ENCODE results near the gene NPAS2.

Gene NPAS2

GRCh38 chr2:100891906-100892642 is 72.1 kb downstream of the NPAS2 start:
- TF ChIP-seq CTCF (IDR thresholded peaks at IDR 0.05; ENCODE audit: extremely low read depth, insufficient read depth, missing control alignments) = no peak
- no peak for DNase-seq (ENCODE audit: low spot score)
- in situ Hi-C loops (cut with MboI; ENCODE audit: low pct_unique_long_range_greater_than_20kb, low sequenced_read_pairs, unreplicated experiment) = no loop called here

- no peak for DNase-seq (ENCODE audit: low spot score)
- in situ Hi-C loops (cut with MboI; ENCODE audit: low pct_unique_long_range_greater_than_20kb, low sequenced_read_pairs, unreplicated experiment) = no loop called here
- TF ChIP-seq CTCF (IDR thresholded peaks at IDR 0.05; ENCODE audit: extremely low read depth, insufficient read depth, missing control alignments) = no peak
Observed at GRCh38 chr2:100893392-100894104, 73.6 kb downstream of the NPAS2 start.

GRCh38 chr2:100894105-100894795 is 74.3 kb downstream of the NPAS2 start:
- in situ Hi-C loops (cut with MboI; ENCODE audit: low pct_unique_long_range_greater_than_20kb, low sequenced_read_pairs, unreplicated experiment) = no loop called here
- no peak for DNase-seq (ENCODE audit: low spot score)
- TF ChIP-seq CTCF (IDR thresholded peaks at IDR 0.05; ENCODE audit: extremely low read depth, insufficient read depth, missing control alignments) = no peak

GRCh38 chr2:100894796-100895156 is 74.8 kb downstream of the NPAS2 start:
- in situ Hi-C loops (cut with MboI; ENCODE audit: low pct_unique_long_range_greater_than_20kb, low sequenced_read_pairs, unreplicated experiment) = no loop called here
- no peak for TF ChIP-seq CTCF (IDR thresholded peaks at IDR 0.05; ENCODE audit: extremely low read depth, insufficient read depth, missing control alignments)
- DNase-seq (ENCODE audit: low spot score) = no peak

GRCh38 chr2:100895402-100895801 is 75.5 kb downstream of the NPAS2 start:
- DNase-seq (ENCODE audit: low spot score) = no peak
- in situ Hi-C loops (cut with MboI; ENCODE audit: low pct_unique_long_range_greater_than_20kb, low sequenced_read_pairs, unreplicated experiment) = no loop called here
- TF ChIP-seq CTCF (IDR thresholded peaks at IDR 0.05; ENCODE audit: extremely low read depth, insufficient read depth, missing control alignments) = no peak

- DNase-seq (ENCODE audit: low spot score) = no peak
- in situ Hi-C loops (cut with MboI; ENCODE audit: low pct_unique_long_range_greater_than_20kb, low sequenced_read_pairs, unreplicated experiment) = no loop called here
- no peak for TF ChIP-seq CTCF (IDR thresholded peaks at IDR 0.05; ENCODE audit: extremely low read depth, insufficient read depth, missing control alignments)
Observed at GRCh38 chr2:100895934-100896685, 76.2 kb downstream of the NPAS2 start.

Data from GM13977 (cell line).